ENCODE data around the gene TMBIM1.
A peak's percentile ranks its signal among the peaks of the same experiment; 100 is the strongest.
"Not testable (repeated sequence)": the region's sequence is repeated elsewhere in the genome, so short reads cannot be mapped to it uniquely, and the experiment has no call there.

The TMBIM1 gene

GRCh38 chr2:218276986-218277755 is 15.1 kb downstream of the TMBIM1 start:
- H3K4me3 ChIP-seq (ENCODE audit: low read length): no peak overlapping the region
- no peak for DNase-seq (ENCODE audit: low read depth, low spot score)

GRCh38 chr2:218275371-218276072 is 16.8 kb downstream of the TMBIM1 start:
- no peak for DNase-seq (ENCODE audit: low read depth, low spot score)
- H3K4me3 ChIP-seq (ENCODE audit: low read length): no peak overlapping the region

- no peak overlapping the region for H3K4me3 ChIP-seq (ENCODE audit: low read length)
- DNase-seq (ENCODE audit: low read depth, low spot score): no peak
These were observed 17.7 kb downstream of the TMBIM1 start for GRCh38 chr2:218274586-218274985.

GRCh38 chr2:218273908-218274249 is 18.4 kb downstream of the TMBIM1 start:
- DNase-seq (ENCODE audit: low read depth, low spot score): no peak
- no peak overlapping the region for H3K4me3 ChIP-seq (ENCODE audit: low read length)

- not testable (repeated sequence) for DNase-seq (ENCODE audit: low read depth, low spot score); H3K4me3 ChIP-seq (ENCODE audit: low read length)
These were observed 18.9 kb downstream of the TMBIM1 start for GRCh38 chr2:218273214-218273907.

GRCh38 chr2:218272531-218273212 is 19.6 kb downstream of the TMBIM1 start:
- no peak overlapping the region for H3K4me3 ChIP-seq (ENCODE audit: low read length)
- peak; percentile 63 for DNase-seq (ENCODE audit: low read depth, low spot score)

GRCh38 chr2:218271865-218272530 is 20.3 kb downstream of the TMBIM1 start:
- DNase-seq (ENCODE audit: low read depth, low spot score): no peak
- no peak overlapping the region for H3K4me3 ChIP-seq (ENCODE audit: low read length)

- no peak for DNase-seq (ENCODE audit: low read depth, low spot score)
- peak overlapping the region; percentile 95 for H3K4me3 ChIP-seq (ENCODE audit: low read length)
These were observed 20.9 kb downstream of the TMBIM1 start for GRCh38 chr2:218271487-218271797.

- H3K4me3 ChIP-seq (ENCODE audit: low read length): peak overlapping the region; percentile 95
- DNase-seq (ENCODE audit: low read depth, low spot score): no peak
These were observed 21.4 kb downstream of the TMBIM1 start for GRCh38 chr2:218270721-218271486.

- H3K4me3 ChIP-seq (ENCODE audit: low read length): peak within 1 kb of the TSS; percentile 98
- DNase-seq (ENCODE audit: low read depth, low spot score): peak; percentile 98
These were observed 22.2 kb downstream of the TMBIM1 start, which contains the start of the genes AAMP and PNKD for GRCh38 chr2:218269900-218270720. TSS of gene AAMP (minus strand) at chr2:218270137. CDS start at chr2:218270086, 51 bp downstream. TSS of gene PNKD (plus strand) at chr2:218270519. CDS start at chr2:218270536, 17 bp downstream.

GRCh38 chr2:218267259-218267658 is 25.0 kb downstream of the TMBIM1 start:
- H3K4me3 ChIP-seq (ENCODE audit: low read length): no peak overlapping the region
- DNase-seq (ENCODE audit: low read depth, low spot score): no peak

GRCh38 chr2:218266316-218266979 is 25.9 kb downstream of the TMBIM1 start:
- no peak for DNase-seq (ENCODE audit: low read depth, low spot score)

GRCh38 chr2:218265626-218266025 is 26.7 kb downstream of the TMBIM1 start:
- DNase-seq (ENCODE audit: low read depth, low spot score): no peak
- no peak overlapping the region for H3K4me3 ChIP-seq (ENCODE audit: low read length)

More at GRCh38 chr2:218266316-218266979, 25.9 kb downstream of the TMBIM1 start:
- no peak overlapping the region for H3K4me3 ChIP-seq (ENCODE audit: low read length)

- no peak for DNase-seq (ENCODE audit: low read depth, low spot score)
These were observed 27.3 kb downstream of the TMBIM1 start for GRCh38 chr2:218264773-218265561.

GRCh38 chr2:218263817-218264641 is 28.3 kb downstream of the TMBIM1 start:
- H3K4me3 ChIP-seq (ENCODE audit: low read length): no peak overlapping the region
- DNase-seq (ENCODE audit: low read depth, low spot score): no peak

More at GRCh38 chr2:218264773-218265561, 27.3 kb downstream of the TMBIM1 start:
- H3K4me3 ChIP-seq (ENCODE audit: low read length): no peak overlapping the region

Measured in Jurkat, Clone E6-1 (cell line).